ENCODE data around the gene TC2N.
"Not testable (repeated sequence)": the region's sequence is repeated elsewhere in the genome, so short reads cannot be mapped to it uniquely, and the experiment has no call there.

Gene TC2N

DNA sequence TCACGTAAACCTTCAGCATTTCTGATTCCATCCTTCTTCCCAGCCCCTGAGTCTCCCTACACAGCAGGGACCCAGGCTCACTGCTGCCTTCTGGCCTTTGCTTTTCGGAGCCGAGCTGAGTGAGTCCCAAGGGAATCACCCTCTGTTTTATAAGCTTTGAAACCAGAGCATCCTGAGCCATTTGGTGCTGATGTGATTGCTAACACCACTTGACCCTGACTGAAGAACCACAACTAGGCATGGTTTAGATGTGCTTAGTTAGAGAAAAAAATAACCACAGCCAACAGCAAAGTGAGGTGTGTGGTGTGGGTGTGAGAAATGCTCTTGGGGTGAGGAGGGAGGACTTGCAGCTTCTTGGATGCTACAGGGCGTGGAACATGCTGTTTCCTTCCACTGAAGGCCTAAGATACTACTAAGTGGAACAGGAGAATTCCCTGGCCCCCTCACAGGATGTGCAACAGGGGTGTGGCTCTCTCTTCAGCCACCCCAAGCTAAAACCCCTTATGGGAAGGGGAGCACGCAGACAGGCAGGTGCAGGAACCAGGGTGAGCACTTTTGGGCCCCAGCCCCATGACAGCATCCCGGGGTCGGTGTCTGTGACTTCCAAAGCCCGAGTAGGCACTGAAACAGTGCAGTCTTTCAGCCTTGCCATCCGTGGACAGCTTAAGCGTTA is at the start of gene TC2N:
TC2N (minus strand) TSS at position 221 of the 673 bp plus-strand sequence. CDS start 53,767 bp downstream, outside the sequence.
- DNase-seq: no peak

DNA sequence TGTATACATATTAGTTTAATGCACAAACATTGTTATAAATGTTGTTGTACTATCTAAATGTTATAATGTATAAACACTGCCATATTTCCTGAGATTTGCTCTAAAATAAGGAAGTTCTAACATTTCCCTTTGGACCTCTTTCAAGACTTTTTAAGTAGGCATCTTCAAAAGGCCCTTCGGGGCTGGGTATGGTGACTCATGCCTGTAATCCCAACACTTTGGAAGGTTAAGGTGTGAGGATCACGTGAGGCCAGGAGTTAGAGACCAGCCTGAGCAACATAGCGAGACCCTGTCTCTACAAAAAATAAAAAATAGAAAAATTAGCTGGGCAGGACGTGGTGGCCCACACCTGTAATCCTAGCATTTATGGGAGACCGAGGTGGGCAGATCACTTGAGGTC is 44.7 kb upstream of the TC2N start:
- no peak for DNase-seq

DNA sequence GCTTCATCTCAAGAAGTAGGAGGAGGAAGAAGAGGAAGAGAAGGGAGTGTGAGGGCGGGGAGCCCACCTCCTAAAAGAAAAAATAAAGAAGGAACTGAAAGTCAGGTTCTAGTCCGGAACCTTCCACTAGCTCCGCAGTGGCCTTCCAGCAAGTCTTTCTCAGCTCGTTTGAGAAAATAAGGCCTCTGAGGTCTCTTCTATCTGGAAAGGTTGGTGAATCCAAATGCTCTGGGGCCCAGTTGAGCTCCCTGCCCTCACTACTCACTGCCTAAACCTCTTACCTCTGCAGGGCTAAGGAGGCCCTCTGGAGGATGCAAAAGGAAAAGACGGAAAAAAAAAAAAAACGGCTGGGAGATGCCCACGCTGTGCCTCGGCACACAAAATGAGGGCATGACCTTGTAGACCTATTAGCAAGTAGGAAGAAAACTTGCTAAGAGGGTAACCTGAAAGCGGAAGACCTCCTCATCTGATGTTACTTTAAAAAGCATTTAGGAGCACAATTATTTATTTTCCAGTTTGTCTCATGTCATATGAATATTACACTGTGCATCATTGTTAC is 44.2 kb upstream of the TC2N start:
- DNase-seq: peak; percentile 44

DNA sequence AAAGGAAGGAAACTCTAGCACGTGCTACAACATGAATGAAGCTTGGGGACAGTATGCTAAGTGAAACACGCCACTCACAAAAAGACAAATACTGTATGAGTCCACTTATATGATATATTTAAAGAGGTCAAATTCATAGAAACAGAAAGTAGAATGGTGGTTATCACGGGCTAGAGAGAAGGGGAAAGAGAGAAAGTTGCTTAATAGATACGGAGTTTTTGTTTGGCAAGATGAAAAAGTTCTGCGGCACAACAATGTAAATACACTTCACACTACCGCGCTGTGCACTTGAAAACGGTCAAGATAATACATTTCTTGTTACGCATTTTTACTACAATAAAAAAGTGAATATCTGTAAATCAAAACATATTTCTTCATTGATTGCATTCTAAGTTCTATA is 42.9 kb upstream of the TC2N start:
- DNase-seq: no peak

DNA sequence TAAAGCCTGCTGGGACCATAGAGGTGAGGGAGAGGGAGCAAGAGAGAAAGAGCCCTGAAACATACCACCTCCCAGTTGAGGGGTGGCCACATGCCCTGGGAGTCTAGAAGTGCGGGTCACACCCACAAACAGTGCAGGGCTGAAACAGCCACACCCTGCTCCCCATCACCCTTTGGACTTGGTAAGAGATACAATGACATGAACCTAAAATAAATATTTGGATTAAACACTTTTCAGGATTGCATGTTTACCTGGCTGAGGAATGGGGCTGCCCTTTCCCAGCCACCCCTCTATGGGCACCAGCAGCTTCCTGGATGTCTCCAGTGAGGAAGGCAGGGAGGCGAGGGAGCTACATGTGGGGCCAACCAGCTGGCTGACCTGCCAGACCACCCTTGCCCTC is 39.0 kb upstream of the TC2N start:
- DNase-seq: no peak

DNA sequence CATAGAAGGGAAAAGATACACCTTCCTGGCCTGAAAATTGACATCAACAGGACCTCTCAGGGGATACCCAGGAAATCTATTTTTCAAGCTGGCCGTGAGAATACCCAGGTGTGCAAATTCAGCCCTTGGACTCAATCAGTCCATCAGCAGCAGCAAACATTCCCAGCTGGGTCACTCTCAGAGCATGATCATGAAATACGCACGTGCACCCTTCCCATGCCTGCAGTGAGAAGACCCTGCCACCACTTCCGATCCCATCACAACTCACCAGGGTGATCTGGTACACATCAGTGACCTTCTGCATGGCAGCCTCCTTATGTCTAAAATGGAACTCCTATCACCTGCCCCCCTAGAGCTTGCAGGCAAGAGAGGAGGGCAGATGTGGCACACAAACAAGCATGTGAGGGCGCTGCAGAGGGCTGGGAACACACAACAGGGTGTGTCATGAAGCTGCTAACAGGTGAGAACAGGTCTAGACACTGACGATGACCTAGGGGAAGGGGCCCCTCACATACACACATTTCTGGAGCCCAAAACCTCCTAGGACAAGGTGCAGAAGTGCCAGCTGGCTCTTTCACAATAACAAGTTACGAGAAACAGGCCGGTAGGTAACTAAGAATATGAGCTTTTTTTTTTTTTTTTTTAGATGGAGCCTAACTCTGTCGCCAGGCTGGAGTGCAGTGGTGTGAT is 37.8 kb upstream of the TC2N start:
- DNase-seq: no peak

DNA sequence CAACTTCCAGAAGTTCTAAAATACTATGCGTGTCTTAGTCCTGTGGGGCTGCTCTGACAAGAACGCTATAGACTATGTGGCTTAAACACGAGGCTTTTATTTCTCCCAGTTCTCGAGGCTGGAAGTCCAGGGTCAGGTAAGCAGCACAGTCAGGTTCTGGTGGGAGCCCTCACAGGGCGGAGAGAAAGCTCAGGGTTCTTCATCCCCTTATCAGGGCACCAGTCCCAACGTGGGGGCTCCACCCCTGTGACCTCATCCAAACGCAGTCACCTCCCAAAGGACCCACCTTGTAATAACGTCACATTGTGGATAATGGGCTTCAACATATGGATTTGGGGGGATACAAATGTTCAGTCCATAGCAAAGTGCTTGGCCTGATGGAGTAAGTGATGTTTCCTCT is 37.1 kb upstream of the TC2N start:
- DNase-seq: no peak

DNA sequence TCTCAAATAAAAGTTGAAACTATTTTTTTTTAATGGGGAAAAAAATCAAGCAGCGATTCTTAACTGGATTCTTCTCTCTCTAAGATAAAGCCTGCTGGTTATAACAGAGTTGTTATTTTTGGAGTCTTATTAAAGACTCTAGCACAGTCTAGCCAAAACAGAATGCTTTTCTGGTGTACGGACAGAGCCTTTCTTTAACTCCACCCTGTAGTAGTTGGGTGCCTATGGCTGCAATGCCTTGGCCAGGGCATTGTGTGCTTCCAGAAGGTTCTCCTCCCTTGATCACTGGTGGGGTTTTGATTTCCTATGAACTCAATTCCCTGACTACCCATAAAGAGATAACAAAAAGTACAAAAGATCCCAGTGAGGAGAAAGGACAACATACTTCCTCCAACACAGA is 35.7 kb upstream of the TC2N start:
- DNase-seq: no peak

DNA sequence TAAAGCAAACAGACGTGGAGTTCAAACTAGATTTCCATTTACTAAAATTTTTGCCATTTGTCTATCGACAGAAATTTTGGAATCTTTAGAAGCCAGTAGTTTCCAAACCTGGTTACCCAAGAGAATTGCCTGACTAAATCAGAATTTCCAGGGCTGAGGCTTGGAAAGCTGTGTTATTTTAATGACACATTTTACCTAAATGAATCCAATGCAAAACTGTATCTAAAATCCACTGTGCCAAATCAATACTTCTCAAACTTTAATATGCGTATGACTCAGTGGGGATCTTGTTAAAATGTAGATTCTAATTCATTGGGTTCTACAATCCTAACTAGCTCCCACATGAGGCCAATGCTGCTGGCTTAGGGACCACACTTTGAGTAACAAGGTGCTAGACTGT is 35.0 kb upstream of the TC2N start:
- no peak for DNase-seq

DNA sequence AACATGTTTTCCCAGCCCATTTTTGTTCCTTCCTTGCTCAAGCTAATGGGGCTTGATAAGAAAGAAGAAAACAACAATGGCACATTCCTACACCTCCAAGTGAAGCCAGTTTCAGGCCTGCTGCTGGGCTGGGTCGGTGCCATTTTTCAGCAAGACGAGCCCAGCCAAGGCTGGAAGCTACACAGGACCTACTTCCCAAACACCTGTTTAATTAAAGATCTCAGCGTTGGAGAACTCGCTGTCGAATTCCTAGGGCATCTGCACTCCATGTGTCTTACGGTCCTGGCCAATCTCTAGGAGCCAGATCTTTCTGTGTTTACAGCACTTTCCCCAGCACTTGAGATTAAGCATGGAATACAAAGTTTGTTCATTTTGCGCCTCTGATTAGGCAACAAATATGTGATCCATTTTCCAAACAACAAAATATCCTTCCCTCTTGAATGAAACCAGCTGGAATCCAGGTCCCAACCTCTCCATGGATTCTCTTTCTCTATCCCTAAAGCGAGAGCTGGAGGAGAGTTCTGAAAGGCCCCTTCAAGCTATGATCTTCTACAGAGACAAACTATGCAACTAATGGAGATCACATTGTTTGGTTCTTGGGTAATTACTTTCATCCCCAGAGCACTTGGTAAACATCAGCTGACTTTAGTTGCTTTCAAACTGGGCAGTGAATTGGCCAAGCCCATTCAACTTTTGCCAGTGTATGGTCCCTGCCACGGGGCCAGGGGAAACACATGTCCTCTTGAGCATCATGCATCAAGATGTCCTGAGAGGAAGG is 34.3 kb upstream of the TC2N start:
- DNase-seq: no peak

DNA sequence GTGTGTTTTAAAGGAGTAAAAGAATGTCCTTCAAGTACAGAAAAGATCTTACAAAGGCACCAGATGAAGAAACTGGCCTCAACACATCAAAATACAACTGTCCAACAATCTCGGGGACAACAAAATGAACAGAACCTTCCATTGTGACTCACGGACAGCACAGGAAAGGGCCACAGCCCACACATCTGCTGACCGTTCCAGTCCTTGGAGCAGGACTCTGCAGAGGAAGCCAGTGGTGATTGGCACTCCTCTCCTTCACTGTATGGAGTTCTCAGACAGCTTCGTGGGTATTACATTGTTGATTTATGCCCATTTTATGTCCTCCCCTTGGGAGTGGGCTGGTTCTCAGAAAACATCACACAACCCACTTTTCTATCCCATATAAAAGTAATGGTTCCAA is 32.5 kb upstream of the TC2N start:
- DNase-seq: no peak

DNA sequence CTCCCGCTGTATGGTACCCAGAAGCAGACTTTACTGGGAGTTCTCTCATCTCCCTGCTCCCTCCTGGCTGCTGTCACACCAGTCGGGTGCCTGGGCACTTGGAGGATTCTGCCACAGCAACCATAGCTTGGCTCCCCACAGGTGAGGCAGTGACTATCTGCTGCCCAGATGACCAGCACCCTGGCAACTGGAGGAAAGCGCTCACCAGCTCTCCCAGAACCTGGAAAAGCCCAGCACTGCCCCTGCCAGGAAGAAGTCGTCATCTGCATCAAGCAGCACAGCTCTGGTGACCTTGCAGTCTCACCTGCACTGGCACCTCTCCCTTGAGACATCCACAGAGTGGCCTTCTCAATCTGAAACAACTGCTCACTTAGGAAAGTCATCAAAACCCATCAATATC is 31.9 kb upstream of the TC2N start:
- DNase-seq: no peak

DNA sequence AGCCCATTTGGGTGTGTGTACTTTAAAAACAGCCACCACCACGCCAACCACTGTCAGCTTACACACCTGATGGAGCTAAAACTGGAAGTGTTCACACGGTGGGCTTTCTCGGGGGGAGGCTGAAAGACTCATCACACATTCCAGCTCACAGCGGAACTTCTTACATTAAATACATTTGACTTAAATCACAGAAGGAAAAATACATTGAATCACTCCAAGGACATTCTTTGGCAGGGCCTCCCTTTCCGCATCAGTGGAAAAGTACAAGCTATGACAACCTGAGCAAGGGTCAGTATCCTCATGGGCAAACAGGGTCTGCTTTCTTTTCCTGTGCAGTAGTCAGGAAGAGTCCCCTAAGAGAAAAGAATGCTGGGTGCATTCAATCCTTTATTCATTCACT is 31.0 kb upstream of the TC2N start:
- DNase-seq: no peak

DNA sequence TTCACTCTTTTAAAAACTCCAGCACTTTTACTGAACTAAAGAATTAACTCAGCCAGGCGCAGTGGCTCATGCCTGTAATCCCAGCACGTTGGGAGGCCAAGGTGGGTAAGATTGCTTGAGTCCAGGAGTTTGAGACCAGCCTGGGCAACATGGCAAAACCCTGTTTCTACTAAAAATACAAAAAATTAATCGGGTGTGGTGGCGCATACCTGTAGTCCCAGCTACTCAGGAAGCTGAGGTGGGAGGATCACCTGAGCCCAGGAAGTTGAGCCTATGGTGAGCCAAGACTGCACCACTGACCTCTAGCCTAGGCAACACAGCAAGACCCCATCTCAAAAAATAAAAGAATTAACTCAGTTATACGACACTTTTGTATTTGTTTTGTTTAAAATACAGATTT is 30.4 kb upstream of the TC2N start:
- DNase-seq: not testable (repeated sequence)

DNA sequence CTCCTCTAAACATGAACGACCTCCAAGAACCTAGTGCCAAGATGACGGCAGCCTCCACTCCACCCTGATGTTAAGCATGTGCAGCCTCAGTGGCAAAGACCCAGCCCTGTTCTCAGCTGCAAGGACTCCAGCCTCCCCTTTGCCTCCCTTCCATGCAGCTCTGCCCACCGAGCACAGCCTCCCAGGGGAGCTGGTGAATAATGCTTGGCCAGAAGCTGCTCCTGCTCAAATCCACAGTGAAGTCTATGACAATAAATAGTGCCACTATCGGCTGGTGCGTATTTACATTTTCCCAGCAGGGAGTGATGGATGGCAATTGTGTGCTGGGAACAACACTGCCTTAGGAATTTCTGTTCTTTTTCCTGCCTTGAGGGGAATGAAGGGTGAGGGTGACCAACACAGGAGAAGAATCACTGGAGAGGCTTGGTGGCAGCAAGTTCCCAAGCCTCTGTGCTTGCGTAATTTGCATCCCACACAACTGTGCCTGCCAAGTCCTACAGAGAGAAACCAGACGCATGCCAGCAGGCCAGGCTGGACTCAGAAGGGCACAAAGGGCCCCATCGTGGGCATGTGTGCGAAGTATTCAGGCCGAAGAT is 29.9 kb upstream of the TC2N start:
- no peak for DNase-seq

DNA sequence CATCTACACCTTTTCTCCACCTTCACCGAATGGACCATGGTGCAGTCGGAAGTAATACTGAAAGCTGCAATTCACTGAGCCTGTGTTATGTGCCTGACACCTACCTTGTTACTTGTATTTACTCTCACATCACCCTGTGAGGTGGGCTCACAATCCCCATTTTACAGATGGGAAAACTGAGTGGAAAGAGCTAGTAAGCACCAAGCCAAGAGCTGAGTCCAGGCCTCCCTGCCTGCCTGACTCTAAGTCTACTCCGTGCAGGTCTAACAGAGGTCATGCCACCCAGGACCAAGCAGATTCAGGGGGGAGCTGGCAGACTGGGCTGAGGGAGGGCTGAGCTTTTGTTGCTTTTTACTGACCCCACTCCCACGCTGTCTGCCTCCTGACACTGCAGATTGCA is 29.1 kb upstream of the TC2N start:
- DNase-seq: no peak

DNA sequence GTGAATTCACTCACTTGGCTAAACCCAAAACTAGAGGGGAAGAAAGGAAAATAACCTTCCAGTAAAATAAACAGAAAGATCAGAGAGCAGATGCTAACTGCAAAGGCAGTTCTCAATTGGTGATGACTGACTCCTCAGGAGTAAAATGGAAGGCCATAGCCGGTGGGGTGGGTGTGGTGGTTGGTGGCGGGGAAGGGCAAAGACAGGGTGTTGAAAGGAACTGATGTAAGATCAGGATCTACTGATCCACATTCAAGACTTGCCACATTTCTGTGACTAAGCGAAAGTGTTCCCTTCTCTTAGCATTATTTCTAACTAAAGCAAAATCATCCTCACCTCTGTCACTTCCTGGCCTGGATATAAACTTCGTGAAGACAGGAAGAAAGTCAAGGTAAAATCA is 26.3 kb upstream of the TC2N start:
- DNase-seq: no peak

DNA sequence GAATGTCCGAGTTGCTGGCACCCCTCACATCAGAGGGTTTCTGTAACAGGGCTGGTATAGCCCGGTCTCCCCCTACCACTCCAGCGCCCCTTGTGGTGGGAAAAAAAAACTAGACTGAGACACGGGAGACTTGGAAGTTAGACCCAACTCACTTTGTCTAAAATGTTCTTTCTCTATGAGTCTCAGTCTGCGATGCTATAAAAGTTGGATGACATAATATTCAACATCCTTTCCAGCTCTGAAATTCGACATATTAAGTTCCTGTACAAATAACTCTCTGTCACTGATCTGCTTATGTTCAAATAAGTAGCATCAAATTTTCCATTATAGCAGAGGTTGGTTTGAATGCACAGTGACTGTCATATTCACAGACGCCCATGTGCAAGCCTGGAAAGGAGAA is 25.7 kb upstream of the TC2N start:
- DNase-seq: no peak

DNA sequence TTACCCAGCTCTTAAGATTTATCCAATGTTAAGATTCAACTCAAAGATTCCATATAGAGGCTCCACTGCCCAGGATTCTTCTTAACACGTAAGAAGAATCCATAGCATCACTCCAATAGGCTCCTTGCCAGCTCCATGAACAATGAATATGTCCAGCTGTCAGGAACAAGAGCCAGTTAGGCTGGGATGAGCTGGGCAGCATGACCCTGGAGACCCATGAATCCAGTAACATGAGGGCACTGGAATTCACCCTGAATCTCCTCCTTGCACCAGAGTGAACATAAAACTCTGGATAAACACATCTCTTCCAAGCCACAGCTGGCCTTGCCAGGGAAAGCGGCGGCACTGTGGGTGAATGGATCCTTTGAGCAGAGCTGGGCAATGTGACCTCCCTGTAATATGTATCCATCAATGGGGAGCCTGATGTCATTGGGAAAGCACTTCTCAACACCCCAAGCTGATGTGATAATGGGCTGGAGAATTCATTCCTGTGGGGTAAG is 24.4 kb upstream of the TC2N start:
- no peak for DNase-seq

DNA sequence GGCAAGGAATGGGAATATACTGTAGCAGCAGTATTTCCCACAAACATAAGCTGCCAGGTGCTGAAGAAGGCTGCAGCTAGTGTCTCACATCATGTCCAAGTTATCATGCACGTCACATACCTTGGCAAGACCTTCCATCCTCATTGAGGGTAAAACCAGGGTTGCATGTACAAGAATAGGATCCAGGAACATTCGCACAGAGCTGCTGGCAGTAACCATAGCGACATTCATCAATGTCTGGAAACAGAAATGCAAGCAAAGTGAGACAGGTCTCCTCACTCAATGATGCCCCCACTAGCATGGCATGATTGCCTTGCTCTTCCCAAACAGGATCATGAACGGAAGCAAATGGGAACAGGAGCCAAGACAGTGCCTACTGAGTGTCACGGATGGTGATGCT is 23.8 kb upstream of the TC2N start:
- DNase-seq: no peak

DNA sequence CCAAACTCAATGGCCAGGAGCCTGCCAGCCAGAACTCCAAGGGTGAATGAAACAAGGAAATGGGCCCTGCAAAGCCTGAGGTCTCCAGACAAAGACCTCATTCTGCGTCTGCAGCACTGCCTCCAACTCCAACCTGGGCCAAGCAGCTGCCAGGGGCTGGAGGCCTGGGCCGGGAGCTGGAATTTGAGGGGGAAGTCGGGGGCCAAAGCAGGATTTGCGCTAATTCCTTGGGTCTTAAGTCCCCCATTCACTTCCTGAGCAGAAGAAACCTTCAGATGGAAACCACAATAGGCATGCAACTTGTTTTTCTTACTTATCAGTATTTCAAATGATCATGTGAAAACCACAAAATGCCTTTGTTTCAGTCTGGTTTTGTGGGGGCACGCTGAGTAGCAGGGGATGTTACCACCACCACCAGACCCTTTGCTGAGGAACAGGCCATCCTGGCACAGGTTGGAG is 23.0 kb upstream of the TC2N start:
- DNase-seq: no peak

DNA sequence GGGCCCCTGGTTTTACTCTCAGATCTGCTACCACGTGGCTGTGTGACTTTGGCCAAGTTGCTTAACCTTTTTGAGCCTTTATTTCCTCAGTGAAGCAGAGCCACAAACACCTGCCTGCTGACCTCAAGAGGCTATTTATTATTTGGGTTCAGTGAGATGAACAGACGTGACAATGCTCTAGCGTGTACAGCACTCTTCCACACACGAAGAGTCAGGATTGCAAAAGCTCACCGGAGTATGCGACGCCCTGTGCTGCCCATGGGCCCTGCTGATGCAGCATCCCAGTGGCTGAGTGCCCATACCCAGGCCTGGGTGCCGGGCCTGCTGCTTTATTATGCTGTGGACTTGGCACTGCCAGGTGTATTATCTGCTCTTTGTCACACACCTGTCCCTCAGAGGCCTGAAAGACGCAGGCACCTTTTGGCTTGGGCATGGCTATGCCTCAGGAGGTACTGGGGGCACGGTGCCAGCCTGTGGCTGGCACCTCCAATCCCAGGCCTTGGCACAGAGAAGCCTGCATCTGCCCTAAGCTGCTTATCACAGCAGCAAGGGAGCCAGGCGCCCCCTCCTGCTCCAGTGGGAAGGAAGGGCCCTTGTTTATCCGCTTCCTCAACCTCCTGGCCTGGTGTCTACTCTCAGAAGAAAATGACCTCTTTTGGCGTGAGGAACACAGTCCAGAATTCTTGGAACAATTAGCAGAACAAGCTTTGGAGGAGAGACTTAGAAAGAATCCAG is 22.3 kb upstream of the TC2N start:
- no peak for DNase-seq
